AML-193 (cell line): Measurements from ENCODE around the gene SLC46A1.

Experiments
- DNase-seq, 2 experiments: peaks; one replicate each; lab custom pipeline; 2025; lab: John Stamatoyannopoulos, UW

SLC46A1 gene

GRCh38 chr17:28357061-28357900, 48.7 kb downstream of the SLC46A1 start, which contains the start of gene POLDIP2:
Gene POLDIP2 (minus strand): TSS chr17:28357527. CDS start chr17:28357448, 79 bp downstream.
- peak; percentile 94 for DNase-seq

GRCh38 chr17:28350271-28350670, 55.7 kb downstream of the SLC46A1 start:
- no peak for DNase-seq

GRCh38 chr17:28348979-28349378, 57.0 kb downstream of the SLC46A1 start:
- DNase-seq = no peak

- no peak for DNase-seq
These were observed 58.6 kb downstream of the SLC46A1 start for GRCh38 chr17:28347261-28347891.

GRCh38 chr17:28346746-28347246, 59.2 kb downstream of the SLC46A1 start:
- DNase-seq = peak in 1 of 2 experiments; percentile 16

GRCh38 chr17:28346199-28346580, 59.8 kb downstream of the SLC46A1 start:
- no peak for DNase-seq

- no peak for DNase-seq
These were observed 60.4 kb downstream of the SLC46A1 start for GRCh38 chr17:28345419-28346198.
